Peyer's patch (tissue), 4 donors: Measurements from ENCODE around the gene SLC6A9. TPM values are rescaled to one million over a fixed set of nuclear protein-coding genes. Genes with fewer than 3 reads are reported as not detected.

ENCODE experiments used
- DNase-seq, 3 donors: peaks; one replicate each; pipeline ENCODE4 v3.0.0-alpha.2; 2017 to 2019
- H3K27ac ChIP-seq, 4 donors: fragments of 200-600 bp; sonication (generic); one replicate each; pipeline ENCODE4 v1.5.1; 2016 to 2019
- H3K27me3 ChIP-seq, 2 donors: fragments of 200-600 bp; sonication (generic); one replicate each; pipeline ENCODE4 v1.5.1; 2019
- H3K36me3 ChIP-seq, 3 donors: fragments of 200-600 bp; sonication (generic); one replicate each; pipeline ENCODE4 v1.5.1; 2016 to 2019
- H3K4me1 ChIP-seq, 4 donors: fragments of 200-600 bp; sonication (generic); one replicate each; pipeline ENCODE4 v1.5.1; 2016 to 2019
- H3K4me3 ChIP-seq, 4 donors: fragments of 200-600 bp; sonication (generic); 1 replicate in 3 of 4; 2 replicates in 1 of 4; pipeline ENCODE4 v1.5.1; 2016 to 2019; ENCODE audit warnings: mild to moderate bottlenecking in 1 of 4
- H3K9me3 ChIP-seq, 4 donors: fragments of 200-600 bp; sonication (generic); one replicate each; pipeline ENCODE4 v1.5.1; 2016 to 2019; ENCODE audit warnings: mild to moderate bottlenecking in 1 of 4
- CTCF ChIP-seq, 6 experiments: fragments of 450-650 bp in 4 of 6; fragments of 200-600 bp in 2 of 6; sonication (generic) in 1 of 6; IDR thresholded peaks; one replicate each; pipeline ENCODE4 v1.5.1; 2017 to 2019; ENCODE audit warnings: antibody characterized with exemption in 6 of 6, mild to moderate bottlenecking in 3 of 6, moderate library complexity in 1 of 6
- POLR2A ChIP-seq, 2 donors: fragments of 450-650 bp; IDR thresholded peaks; one replicate each; pipeline ENCODE4 v1.5.1; 2017; ENCODE audit warnings: antibody characterized with exemption in 2 of 2, mild to moderate bottlenecking in 2 of 2, moderate library complexity in 2 of 2
- total RNA-seq, 4 donors: library from RNA; depleted of rRNA; stranded (reverse); fragments of >200 nt; gene quantifications; one replicate each; pipeline ENCODE4 v1.1.0, GENCODE V29; 2016

The SLC6A9 gene
- total RNA-seq, 4 donors from 2014 or later: 8.8 to 19.0 (median 11.5) TPM

DNA sequence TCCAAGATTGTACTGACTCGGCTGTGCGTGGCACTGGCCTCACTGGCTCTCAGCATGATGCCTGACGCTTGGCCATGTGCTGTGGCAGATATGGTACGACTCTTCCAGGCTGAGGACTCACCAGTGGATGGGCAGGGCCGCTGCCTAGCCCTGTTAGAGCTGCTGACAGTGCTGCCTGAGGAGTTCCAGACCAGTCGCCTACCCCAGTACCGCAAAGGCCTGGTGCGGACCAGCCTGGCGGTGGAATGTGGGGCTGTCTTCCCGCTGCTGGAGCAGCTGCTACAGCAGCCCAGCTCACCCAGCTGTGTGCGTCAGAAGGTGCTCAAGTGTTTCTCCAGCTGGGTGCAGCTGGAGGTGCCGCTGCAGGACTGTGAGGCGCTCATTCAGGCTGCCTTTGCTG, 81.6 kb downstream of the SLC6A9 start:
- no peaks in the 10 kb centered on the region for H3K27me3 ChIP-seq
- H3K27ac ChIP-seq: no peak overlapping the region
- no peak for DNase-seq
- H3K4me3 ChIP-seq: no peak overlapping the region
- H3K36me3 ChIP-seq: peaks cover 0 to 14% (median 0%) of the 10 kb centered on the region in 3 donors
- no peak for TF ChIP-seq CTCF (IDR thresholded peaks at IDR 0.05)
- no peaks in the 10 kb centered on the region for H3K9me3 ChIP-seq
- H3K4me1 ChIP-seq: peaks cover 5 to 27% (median 13%) of the 10 kb centered on the region in 4 donors

DNA sequence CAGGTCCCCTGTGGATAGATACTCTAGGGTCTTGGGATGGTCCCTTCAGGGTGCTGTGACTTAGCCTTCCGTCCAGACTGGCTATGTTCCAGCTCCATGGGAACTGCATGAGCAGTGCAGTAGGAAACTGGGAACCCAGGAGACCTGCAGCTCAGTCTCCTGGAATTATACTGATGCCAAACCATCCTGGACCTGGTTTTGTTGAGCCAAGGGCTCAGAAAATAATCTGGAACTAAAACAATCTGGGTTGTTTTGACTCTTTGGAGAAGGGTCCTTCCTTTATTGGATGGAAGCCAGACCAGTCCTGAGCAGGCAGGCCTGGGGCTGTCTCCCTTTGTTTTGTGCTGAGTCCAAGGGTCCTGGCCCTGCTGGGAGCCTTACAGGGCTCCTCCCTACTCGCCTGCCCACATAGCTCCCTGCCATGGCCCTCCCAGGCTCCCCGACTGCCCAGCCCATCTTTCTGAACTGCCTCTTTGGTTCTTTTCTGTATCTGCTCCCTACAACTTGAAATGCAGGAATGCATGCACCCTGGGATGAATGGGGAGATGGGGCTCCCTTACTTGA, 83.3 kb downstream of the SLC6A9 start:
- Histone ChIP-seq H3K4me3 (peak overlapping the region; percentile 48 to 76 (median 74)), H3K36me3 (peaks cover 0 to 14% (median 0%) of the 10 kb centered on the region in 3 donors), H3K4me1 (peaks cover 5 to 27% (median 13%) of the 10 kb centered on the region in 4 donors), H3K9me3 (no peaks in the 10 kb centered on the region), H3K27me3 (no peaks in the 10 kb centered on the region), H3K27ac (peak overlapping the region in 1 of 4 donors; percentile 96)
- TF ChIP-seq POLR2A (IDR thresholded peaks at IDR 0.05) (no peak), CTCF (IDR thresholded peaks at IDR 0.05) (no peak)
- no peak for DNase-seq

- no peaks in the 10 kb centered on the region for H3K27me3 ChIP-seq
- peak overlapping the region; percentile 48 to 76 (median 74) for H3K4me3 ChIP-seq
- TF ChIP-seq CTCF (IDR thresholded peaks at IDR 0.05) (no peak), POLR2A (IDR thresholded peaks at IDR 0.05) (no peak)
- peaks cover 0 to 14% (median 0%) of the 10 kb centered on the region in 3 donors for H3K36me3 ChIP-seq
- no peak for DNase-seq
- H3K27ac ChIP-seq: peak overlapping the region; percentile 93 to 96 (median 96)
- no peaks in the 10 kb centered on the region for H3K9me3 ChIP-seq
- peaks cover 5 to 27% (median 13%) of the 10 kb centered on the region in 4 donors for H3K4me1 ChIP-seq
These were observed 84.0 kb downstream of the SLC6A9 start for GRCh38 chr1:43947061-43947873.

Other genes with a start within 250 kb of the SLC6A9 start
- under 1 TPM in 1 of 4 donors, not detected in 3; 0.94 TPM for gene ARTN, start 97.7 kb downstream of the SLC6A9 start, total RNA-seq
- 10 to 100 TPM in 3 of 4 donors, 1 to 10 TPM in 1; 9.1 to 36.5 (median 32.0) TPM for gene IPO13, start 84.5 kb downstream of the SLC6A9 start, total RNA-seq
- 100 to 1,000 TPM in 1 of 4 donors, 10 to 100 TPM in 3; 16.6 to 106 (median 38.6) TPM for gene DPH2, start 61.5 kb downstream of the SLC6A9 start, total RNA-seq
- gene ATP6V0B, start 56.5 kb downstream of the SLC6A9 start, total RNA-seq: 100 to 1,000 TPM in 2 of 4 donors, 10 to 100 TPM in 2; 87.5 to 218 (median 122) TPM
- gene B4GALT2, start 52.3 kb downstream of the SLC6A9 start, total RNA-seq: 10 to 100 TPM in 3 of 4 donors, 1 to 10 TPM in 1; 8.2 to 28.9 (median 22.2) TPM
- gene CCDC24, start 39.9 kb downstream of the SLC6A9 start, total RNA-seq: 10 to 100 TPM; 12.4 to 18.2 (median 15.7) TPM
- not detected for gene KLF17, start 87.4 kb upstream of the SLC6A9 start, total RNA-seq
- gene KLF18, start 110.2 kb upstream of the SLC6A9 start, total RNA-seq: not detected
- gene DMAP1, start 182.0 kb upstream of the SLC6A9 start, total RNA-seq: 100 to 1,000 TPM in 3 of 4 donors, 10 to 100 TPM in 1; 79.2 to 149 (median 113) TPM